Smooth muscle cell (in vitro differentiated cells): Measurements from ENCODE around the gene RBMS1. TPM values are rescaled to one million over a fixed set of nuclear protein-coding genes. Genes with fewer than 3 reads are reported as not detected.

Experiments
- DNase-seq: peaks from one replicate; lab custom pipeline; 2025; ENCODE audit not compliant: unreplicated experiment; lab: John Stamatoyannopoulos, UW
- H2AFZ ChIP-seq: fragments of 200-600 bp; sonication (generic); 2 replicates; pipeline ENCODE4 v1.6.0; 2016; ENCODE audit warnings: antibody characterized with exemption, low read depth, mild to moderate bottlenecking
- H3F3A ChIP-seq: fragments of 200-600 bp; sonication (generic); 2 replicates; pipeline ENCODE4 v1.6.0; 2017; ENCODE audit warnings: antibody characterized with exemption, low read depth
- H3K27ac ChIP-seq: fragments of 200-600 bp; sonication (generic); 2 replicates; pipeline ENCODE4 v1.5.1; 2016; ENCODE audit warnings: low read depth, mild to moderate bottlenecking
- H3K27me3 ChIP-seq: fragments of 200-600 bp; sonication (generic); 2 replicates; pipeline ENCODE4 v1.6.1; 2016; ENCODE audit warnings: low read depth, mild to moderate bottlenecking
- H3K36me3 ChIP-seq: fragments of 200-600 bp; sonication (generic); 2 replicates; pipeline ENCODE4 v1.5.1; 2016; ENCODE audit warnings: low read depth
- H3K4me1 ChIP-seq: fragments of 200-600 bp; sonication (generic); 2 replicates; pipeline ENCODE4 v1.5.1; 2016; ENCODE audit warnings: low read depth
- H3K4me2 ChIP-seq: fragments of 200-600 bp; sonication (generic); 2 replicates; pipeline ENCODE4 v1.6.0; 2016; ENCODE audit warnings: mild to moderate bottlenecking
- H3K4me3 ChIP-seq: fragments of 200-600 bp; sonication (generic); 2 replicates; pipeline ENCODE4 v1.5.1; 2016; ENCODE audit warnings: mild to moderate bottlenecking
- H3K79me2 ChIP-seq: fragments of 200-600 bp; sonication (generic); 2 replicates; pipeline ENCODE4 v1.6.0; 2016; ENCODE audit warnings: low read depth, mild to moderate bottlenecking
- H3K9ac ChIP-seq: fragments of 200-600 bp; sonication (generic); 2 replicates; pipeline ENCODE4 v1.6.0; 2016; ENCODE audit warnings: low read depth
- H3K9me3 ChIP-seq: fragments of 200-600 bp; sonication (generic); replicated peaks from 2 replicates; pipeline ENCODE4 v1.5.1; 2016; ENCODE audit warnings: low read depth
- H4K20me1 ChIP-seq: fragments of 200-600 bp; sonication (generic); 2 replicates; pipeline ENCODE4 v1.6.0; 2016; ENCODE audit warnings: low read depth
- CTCF ChIP-seq: fragments of 200-600 bp; sonication (generic); IDR thresholded peaks from 2 replicates; pipeline ENCODE4 v1.5.1; 2017; ENCODE audit warnings: borderline replicate concordance, mild to moderate bottlenecking, antibody characterized with exemption; ENCODE audit not compliant: insufficient read depth, poor library complexity, severe bottlenecking
- WGBS: methylation state at CpG from one replicate; pipeline ENCODE4 v1.1.7; 2016; ENCODE audit warnings: low lambda C conversion rate; 5-methylcytosine and 5-hydroxymethylcytosine counted together
- polyA plus RNA-seq: library from polyadenylated mRNA; unstranded; fragments of >200 nt; fragmentation: Nextera tagmentation; extraction: Ambion mirVana; gene quantifications from 2 replicates; pipeline ENCODE4 v1.2.1, GENCODE V29; 2016
- total RNA-seq: library from RNA; depleted of rRNA; stranded (reverse); fragments of >200 nt; gene quantifications from 2 replicates; pipeline ENCODE4 v1.2.3, GENCODE V29; 2014

The RBMS1 gene
- total and polyA plus RNA-seq, 2 experiments from 2014 or later = 103 to 160 TPM

GRCh38 chr2:160266037-160266551 is 227.5 kb downstream of the RBMS1 start:
- 75% methylated on average over 7 of the region's 7 CpGs for WGBS
- no peak for DNase-seq
- no peaks in the 10 kb centered on the region for H3K9me3 ChIP-seq
- no peak for TF ChIP-seq CTCF
- H3K27ac ChIP-seq = peak overlapping the region; percentile 10
- H3K4me2 ChIP-seq = no peak overlapping the region
- H2AFZ ChIP-seq = no peak overlapping the region
- H3K79me2 ChIP-seq = no peaks in the 10 kb centered on the region
- H3K4me1 ChIP-seq = peaks cover 13% of the 10 kb centered on the region
- H3K9ac ChIP-seq = no peak overlapping the region
- no peaks in the 10 kb centered on the region for H3K27me3 ChIP-seq
- H4K20me1 ChIP-seq = no peaks in the 10 kb centered on the region
- no peaks in the 10 kb centered on the region for H3K36me3 ChIP-seq
- peaks cover 3% of the 10 kb centered on the region for H3F3A ChIP-seq
- no peak overlapping the region for H3K4me3 ChIP-seq

GRCh38 chr2:160264308-160264707 is 229.3 kb downstream of the RBMS1 start:
- Histone ChIP-seq H4K20me1 (no peaks in the 10 kb centered on the region), H3K27ac (no peak overlapping the region), H3K4me2 (no peak overlapping the region), H3K9ac (no peak overlapping the region), H3K4me3 (no peak overlapping the region), H3F3A (no peaks in the 10 kb centered on the region), H3K9me3 (no peaks in the 10 kb centered on the region), H3K27me3 (no peaks in the 10 kb centered on the region), H3K36me3 (no peaks in the 10 kb centered on the region), H3K4me1 (peaks cover 3% of the 10 kb centered on the region), H2AFZ (no peak overlapping the region), H3K79me2 (no peaks in the 10 kb centered on the region)
- DNase-seq = no peak
- no peak for TF ChIP-seq CTCF
- WGBS = 100% methylated on average over 1 of the region's 1 CpG

- DNase-seq = no peak
- no peak overlapping the region for H3K4me3 ChIP-seq
- H3K9ac ChIP-seq = no peak overlapping the region
- TF ChIP-seq CTCF = no peak
- no peak overlapping the region for H2AFZ ChIP-seq
- H3K79me2 ChIP-seq = no peaks in the 10 kb centered on the region
- H3K9me3 ChIP-seq = no peaks in the 10 kb centered on the region
- no peaks in the 10 kb centered on the region for H3K27me3 ChIP-seq
- 86% methylated on average over 2 of the region's 2 CpGs for WGBS
- H3F3A ChIP-seq = no peaks in the 10 kb centered on the region
- H3K4me2 ChIP-seq = no peak overlapping the region
- no peaks in the 10 kb centered on the region for H3K36me3 ChIP-seq
- no peak overlapping the region for H3K27ac ChIP-seq
- H4K20me1 ChIP-seq = no peaks in the 10 kb centered on the region
- no peaks in the 10 kb centered on the region for H3K4me1 ChIP-seq
These were observed 231.9 kb downstream of the RBMS1 start for GRCh38 chr2:160261732-160262131.

GRCh38 chr2:160258492-160258805 is 235.2 kb downstream of the RBMS1 start:
- DNase-seq = no peak
- 92% methylated on average over 2 of the region's 2 CpGs for WGBS
- Histone ChIP-seq H3K79me2 (no peaks in the 10 kb centered on the region), H4K20me1 (no peaks in the 10 kb centered on the region), H3K4me1 (no peaks in the 10 kb centered on the region), H3K27me3 (no peaks in the 10 kb centered on the region), H3K27ac (peak overlapping the region; percentile 74), H3K4me3 (no peak overlapping the region), H3K9me3 (no peaks in the 10 kb centered on the region), H3K4me2 (no peak overlapping the region), H3F3A (no peaks in the 10 kb centered on the region), H3K36me3 (no peaks in the 10 kb centered on the region), H3K9ac (no peak overlapping the region), H2AFZ (no peak overlapping the region)
- TF ChIP-seq CTCF = no peak
